CD4-positive, alpha-beta T cell treated with Interleukin-12 subunit alpha and Interleukin-12 subunit beta, for 1 hour (primary cell): ENCODE results near the gene RBM4B.

Experiments used
- DNase-seq: peaks from one replicate; pipeline ENCODE4 v3.0.0-alpha.2; 2020

The RBM4B gene

DNA sequence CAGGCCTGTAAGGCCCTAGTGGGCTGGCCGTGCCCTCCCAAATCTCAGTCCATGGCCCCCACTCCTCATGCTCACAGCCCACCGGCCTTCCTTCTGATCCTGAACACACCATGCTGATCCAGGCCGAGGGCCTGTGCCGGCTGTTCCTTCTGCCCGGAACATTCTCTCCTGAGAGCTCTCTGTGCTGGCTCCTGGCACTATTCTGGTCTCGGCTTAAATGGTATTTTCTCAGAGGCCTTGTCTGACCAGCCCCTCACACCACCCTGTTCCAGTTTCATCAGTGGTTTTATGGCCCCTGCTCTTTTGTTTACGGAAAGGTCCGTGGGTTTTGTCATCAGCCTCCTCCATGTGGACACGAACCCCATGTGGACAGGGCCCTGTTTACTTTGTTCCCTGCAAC lies 29.3 kb upstream of the RBM4B start:
- DNase-seq = no peak

DNA sequence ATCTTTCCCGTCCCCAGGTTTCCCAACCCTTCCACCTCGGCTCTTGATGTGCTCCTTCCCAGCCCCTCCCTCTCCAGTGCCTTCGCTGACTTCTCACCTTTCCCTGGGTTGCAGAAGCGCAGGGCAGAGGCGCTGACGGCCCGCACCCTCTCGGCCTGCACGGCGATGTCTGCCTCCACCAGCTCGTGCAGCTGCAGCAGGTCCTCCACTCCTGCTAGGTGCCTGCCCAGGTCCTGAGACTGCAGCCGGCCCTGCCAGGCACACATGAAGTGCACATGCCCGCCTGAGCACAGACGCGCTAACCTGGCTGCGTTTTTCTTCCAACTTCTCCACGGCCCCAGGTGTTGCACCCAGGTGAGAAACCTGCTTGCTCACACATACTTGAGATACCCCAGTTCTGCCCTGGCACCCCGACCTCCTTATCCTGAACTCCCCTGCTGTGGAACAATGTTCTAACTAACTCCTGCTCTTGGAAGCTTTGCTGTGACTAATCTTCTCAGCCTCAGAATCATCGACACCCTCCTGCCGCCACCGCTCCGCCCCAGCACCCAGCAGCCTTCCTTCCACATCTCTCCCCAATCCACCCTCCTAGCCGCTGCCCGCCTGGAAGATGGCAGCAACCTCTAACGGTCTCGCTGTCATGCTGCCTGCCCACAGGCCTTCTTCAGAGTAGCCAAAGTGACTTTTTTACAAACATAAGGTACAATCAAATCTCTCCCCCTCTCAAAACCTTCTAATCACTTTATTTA lies 28.1 kb upstream of the RBM4B start:
- DNase-seq = no peak

DNA sequence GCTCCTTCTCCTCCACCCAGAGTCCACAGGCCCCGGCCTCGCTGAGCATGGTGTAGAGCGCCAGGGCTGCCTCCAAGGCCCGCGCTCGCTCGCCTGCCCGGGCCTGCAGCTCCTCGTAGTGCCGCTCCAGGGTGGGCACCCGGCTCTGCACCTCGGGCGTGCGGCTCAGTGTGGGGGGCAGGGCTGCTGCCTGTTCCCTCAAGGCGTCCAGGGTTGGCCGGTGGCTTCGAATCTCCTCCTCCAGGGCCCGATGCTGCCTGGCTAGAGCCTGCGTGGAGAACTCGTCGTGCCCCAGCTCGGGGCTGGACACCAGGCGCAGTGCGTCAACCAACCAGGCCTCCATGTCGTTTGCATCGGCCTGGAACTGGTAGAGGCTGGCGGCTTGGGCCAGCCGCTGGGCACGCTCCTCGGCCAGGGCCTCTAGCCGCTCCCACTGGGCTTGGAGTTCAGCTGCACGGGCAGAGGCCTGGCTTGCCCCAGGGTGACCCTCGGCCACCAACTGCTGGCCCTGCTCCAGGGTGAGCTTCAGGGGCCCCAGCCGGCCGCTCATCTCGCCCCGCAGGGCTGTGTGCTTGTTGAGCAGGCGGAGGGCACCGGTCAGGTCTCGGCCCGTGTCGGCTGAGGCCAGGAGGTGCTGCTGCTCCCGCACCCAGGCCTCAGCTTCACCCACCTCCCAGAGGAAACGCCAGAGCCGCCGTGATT lies 27.1 kb upstream of the RBM4B start:
- DNase-seq = no peak

DNA sequence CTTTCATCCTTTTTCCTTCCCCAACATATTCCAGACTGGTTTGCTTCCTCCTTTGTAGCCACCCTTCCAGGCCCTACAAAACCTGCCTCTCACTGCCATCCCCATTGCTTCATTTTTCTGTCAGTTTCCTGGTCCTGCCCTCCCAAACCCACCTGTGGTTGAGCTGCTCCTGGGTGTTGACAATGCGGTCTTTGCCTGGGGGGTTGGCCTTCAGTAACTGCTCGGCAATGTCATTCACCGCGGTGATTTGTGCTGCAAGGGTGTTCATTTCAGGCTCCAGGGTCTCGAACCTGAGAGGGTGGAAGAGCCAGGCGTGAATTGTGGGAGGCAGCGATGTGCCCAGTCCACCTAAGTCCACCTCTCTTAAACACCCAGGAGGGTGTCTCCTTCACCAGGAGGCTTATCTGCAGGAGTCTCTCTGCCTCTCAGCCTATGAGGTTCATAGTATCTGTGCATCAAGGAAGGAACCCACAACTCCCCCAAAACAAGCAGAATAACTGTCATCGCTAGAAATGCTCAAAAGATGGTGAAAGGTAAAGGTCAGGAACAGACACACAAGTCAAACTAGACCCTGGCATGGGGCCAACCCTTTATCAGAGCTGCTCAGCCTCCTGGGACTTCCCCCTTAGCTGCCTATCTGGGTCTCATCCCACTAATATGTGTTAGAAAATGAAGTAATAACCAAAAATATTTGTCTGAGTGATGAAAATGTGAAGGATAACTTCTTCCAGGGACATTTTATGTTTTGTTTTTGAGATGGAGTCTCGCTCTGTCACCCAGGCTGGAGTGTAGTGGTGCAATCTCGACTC lies 23.9 kb upstream of the RBM4B start:
- DNase-seq = no peak

DNA sequence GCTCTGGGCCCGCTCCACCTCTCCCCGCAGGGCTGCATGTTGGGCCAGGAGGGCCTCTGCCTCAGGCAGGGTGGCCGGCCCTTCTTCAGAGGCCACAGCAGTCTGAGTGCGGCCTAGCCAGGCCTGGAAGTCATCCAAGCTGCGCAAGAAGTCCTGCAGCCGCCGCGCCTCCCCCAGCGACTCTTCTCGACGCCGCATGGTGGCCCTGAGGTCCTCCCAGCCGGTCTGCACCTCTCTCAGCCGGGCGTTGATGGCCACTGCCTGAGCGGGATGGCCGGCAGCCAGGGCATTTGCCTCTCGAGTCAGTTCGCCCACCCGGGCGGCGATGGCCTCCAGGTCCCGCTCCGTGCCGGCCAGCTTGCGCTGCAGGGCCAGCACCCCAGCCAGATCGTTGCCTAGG lies 23.1 kb upstream of the RBM4B start:
- DNase-seq = no peak

DNA sequence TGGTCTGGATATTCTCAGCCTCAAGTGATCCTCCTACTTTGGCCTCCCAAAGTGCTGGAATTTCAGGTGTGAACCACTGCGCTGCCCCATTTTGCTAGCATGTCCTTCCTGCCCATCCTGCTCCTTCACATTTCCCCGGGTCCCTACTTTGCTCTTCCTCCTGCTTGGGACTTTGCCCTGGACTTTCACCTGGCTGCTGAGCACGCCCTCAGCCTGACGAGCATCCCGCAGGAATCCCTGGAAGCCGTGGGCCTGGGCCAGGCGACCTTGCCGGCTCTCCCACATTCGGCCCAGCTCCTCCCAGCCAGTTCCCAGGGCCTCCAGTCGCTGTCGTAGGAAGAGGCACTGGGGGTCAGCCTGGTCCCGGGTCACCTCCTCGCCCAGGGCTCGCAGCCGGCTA lies 22.6 kb upstream of the RBM4B start:
- DNase-seq = no peak

DNA sequence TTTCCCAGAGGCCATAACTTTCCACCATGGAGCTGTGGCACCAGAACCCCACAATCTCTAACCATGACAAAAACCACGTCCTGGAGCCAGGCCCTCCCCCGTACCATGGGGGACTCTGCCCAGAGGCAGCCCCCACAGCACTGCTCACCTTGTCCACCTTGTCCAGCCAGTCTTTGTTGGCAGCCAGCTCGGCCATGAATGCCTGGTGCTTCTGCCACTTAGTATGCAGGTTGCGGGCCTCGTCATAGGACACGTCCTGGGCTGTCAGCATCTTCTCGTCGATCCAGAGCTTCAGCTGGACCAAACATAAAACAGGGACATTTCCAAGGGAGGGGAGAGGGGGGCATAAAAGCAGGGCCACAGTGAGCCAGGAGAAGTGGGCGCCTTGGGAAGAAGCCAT lies 20.8 kb upstream of the RBM4B start:
- no peak for DNase-seq

DNA sequence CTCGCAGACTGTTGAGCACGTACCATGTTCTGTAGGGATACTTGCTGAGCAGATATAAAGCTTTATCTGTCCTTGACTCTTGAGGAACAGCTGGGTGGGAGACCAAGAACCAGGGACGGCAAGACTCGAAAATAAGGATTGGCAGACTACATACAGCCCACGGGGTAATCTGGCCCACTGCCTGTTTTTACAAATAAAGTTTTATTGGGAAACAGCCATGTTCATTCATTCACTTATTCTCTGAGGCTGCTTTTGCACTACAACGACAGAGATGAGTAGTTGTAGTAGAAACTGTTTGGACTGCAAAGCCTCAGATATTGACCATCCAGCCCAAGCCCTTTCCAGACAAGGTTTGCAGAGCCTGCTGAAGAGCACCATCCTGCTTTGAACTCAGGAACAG lies 20.3 kb upstream of the RBM4B start:
- DNase-seq = no peak

DNA sequence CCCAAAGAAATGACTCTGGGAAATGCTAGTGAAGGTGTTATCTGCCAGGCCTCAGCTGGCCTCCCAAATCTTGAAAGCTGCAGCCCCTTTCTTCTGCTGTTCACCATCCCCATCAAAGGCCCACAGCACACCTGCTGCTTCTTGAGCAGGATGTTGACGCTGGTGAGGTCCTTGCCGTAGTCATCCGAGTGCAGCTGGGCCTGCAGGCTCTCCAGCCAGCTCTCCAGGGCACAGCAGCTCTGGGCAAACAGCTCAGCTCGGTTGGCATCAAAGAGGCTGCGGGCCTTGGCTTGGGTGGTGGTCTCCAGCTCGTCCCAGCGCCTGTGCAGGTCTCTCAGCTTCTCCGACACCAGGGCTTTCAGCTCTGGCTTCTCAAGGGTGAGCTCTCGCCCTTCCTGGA lies 18.5 kb upstream of the RBM4B start:
- DNase-seq = no peak

DNA sequence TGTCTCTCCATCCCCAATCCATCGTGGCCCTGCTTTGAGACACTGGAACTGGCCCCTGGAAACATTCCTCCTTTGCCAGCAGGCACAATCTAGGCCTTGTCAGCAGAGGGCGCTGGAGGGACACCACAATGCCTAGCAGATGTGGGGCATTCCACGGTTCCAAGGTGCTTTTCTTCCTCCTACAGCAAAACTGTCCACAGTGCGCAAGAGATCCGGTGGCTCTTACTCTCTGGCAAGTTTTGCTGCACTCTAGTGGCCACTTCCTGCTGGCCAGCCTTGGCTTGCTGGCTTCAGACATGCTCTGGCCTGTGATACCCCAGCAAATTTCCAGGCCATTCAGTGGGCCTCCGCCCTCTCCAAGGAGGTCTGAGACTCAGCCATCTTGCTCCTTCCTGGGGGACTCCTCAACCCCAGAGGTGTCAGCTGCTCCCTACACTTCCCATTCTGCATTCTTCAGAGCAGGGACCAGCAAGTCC lies 17.1 kb upstream of the RBM4B start:
- DNase-seq = peak; percentile 84

DNA sequence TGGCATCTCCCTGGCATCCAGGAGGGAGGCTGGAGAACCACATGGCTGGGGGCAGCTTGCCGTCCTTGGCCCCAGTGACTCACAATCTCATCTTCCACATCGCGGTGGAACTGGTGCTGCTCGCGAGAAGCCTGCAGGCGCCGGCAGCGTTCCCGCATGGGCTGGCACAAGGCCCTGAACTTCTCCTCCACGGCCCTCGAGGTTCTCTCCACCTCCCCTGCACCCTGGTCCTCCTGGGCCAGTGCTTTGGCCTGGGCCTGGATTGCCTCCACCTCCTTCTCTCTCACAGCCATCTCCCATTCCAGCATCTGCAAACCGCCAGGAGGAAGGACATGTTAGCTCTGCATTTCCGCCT lies 16.3 kb upstream of the RBM4B start:
- DNase-seq = no peak

DNA sequence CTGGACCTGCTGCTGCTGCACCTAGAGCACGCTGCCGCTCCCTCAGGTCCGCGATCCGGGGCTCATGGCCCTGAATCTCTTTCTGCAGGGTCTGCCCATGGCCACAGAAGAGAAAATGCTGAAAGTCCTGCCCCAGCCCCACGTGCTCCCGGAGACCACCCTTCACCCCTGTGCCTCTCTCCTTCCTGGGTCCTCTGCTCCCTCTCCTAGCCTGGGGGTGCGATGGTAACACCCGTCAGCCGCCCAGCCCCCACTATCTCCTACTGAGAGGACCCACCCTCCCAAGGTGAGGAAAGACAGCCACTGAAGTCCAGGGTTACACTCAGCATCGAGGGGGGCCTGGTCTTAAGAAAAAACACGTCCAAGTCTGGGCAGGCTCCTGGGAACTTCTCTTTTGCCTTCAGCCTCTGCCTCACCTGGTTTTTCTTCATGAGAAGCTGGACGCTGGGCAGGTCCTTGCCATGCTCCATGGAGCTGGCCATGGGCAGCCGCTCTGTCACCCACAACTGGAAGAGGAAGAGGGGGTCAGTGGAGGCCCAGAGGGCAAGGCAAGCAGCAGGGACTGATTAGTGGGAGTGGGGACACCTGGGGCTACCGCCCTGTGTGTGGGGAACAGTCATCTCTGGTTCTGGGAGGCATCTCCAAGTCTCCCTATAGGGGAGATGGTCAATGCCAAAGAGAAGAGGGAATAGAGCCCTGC lies 15.8 kb upstream of the RBM4B start:
- DNase-seq = no peak

DNA sequence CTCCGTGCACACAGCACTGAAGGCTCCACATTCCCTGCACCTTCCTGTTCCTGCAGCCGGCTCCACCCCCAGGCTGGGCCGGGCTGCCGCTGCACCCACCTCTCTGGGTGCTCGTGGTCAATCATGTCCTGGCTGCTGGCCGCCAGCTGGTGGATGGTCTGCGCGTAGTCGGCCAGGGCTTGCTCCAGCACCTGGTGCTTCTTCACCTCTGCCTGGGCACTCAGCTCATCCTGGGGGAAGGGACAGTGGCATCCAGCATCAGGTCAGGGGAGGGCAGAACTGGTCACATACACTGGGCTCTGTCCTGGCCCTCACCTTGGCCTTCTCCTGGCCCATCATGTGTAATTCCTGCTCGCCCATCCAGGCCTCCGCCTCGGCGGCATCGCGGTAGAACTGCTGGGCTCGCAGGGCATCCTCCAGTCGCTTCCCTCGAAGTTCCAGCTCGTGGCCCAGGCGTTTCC lies 15.2 kb upstream of the RBM4B start:
- no peak for DNase-seq

DNA sequence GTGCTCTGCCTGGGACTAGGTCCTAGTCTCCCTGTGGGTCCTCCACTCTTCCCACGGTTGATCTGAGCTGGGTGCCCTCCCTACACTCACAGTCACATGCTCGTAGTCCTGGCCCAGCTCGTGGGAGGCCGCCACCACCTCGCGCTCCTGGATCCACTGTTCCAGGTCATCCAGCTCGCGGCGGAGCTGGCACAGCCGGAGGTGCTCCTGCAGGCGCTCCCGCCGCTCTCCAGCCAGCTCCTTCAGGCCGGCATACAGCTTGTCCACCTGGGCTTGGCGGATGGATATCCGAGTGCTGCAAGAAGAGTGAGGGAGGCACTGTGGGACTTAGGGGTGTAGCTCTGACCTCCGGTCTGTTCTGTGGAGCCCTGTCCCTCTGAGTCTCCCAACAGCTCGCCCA lies 14.8 kb upstream of the RBM4B start:
- no peak for DNase-seq

DNA sequence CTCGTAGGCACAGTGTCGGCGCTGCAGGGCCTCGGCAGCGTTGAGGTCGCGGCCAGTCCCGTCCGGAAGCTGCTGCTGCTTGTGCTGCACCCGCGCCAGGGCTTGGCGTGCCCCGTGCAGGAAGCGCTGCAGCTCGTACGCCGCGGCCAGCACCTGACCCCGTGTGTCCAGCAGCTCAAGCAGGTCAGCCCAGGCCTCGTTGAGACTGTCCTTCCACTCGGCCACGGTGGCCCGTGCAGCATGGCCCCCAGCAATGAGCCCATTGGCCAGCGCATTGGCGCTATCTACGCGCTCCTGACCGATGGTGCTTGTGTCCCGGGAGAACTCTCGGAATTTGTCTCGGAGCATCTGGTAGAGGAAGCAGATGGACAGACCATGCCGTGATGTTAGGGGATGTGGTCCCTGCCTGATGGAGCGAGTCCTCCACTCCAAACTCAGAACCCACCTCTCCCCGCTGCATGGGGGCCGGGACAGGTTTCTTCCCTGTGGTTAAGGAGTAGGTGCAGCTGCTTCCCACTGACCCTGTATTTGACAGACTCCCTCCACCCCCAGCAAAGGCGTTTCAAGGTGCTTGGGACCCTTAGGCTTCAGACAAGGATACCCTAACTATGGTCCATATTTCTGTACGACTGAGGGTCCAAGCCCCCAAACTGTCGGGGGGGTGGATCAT lies 13.8 kb upstream of the RBM4B start:
- DNase-seq = no peak

DNA sequence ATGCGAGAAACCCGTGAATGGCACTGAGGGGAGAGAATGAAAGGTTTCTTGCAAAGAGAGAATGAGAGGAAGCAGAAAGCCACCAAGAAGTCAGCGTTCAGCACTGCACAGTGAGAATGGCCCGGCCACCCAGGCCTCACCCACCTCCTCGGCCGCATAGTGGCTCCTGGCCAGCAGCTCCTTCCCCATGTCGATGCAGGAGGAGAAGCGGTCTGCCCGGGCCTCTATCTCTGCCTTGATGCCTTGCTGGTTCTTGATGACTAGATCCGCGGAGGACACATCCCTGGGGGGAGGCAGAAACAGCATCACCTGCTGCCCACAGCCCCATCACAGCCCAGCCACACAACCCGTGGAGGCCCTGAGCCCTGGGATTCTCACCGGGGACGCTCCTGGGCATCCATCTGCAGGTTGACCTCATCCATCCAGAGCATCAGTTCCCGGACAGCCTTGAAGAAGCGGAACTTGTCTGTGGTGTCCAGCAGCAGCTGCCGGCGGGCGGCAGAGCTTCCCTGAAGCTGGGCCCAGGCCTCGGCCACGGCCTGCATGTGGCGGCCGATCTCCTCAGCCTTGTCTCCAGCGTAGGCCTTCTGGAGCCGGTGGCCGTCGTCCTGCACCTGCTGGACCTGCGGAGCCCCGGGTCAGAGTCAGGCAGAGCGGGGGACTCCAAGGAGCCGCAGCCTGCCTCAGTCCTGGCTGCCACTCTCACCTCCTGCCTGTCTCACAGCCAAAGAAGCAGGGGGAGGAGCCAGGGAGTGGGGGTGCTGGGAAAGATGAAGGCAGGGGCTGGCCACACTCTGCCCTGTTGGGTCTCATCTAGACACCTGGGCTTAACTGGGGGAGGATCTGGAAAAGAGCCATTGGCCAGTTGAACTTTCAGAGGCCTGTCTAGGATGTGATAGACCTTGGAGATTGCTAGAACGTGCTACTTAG lies 12.2 kb upstream of the RBM4B start:
- DNase-seq = no peak

DNA sequence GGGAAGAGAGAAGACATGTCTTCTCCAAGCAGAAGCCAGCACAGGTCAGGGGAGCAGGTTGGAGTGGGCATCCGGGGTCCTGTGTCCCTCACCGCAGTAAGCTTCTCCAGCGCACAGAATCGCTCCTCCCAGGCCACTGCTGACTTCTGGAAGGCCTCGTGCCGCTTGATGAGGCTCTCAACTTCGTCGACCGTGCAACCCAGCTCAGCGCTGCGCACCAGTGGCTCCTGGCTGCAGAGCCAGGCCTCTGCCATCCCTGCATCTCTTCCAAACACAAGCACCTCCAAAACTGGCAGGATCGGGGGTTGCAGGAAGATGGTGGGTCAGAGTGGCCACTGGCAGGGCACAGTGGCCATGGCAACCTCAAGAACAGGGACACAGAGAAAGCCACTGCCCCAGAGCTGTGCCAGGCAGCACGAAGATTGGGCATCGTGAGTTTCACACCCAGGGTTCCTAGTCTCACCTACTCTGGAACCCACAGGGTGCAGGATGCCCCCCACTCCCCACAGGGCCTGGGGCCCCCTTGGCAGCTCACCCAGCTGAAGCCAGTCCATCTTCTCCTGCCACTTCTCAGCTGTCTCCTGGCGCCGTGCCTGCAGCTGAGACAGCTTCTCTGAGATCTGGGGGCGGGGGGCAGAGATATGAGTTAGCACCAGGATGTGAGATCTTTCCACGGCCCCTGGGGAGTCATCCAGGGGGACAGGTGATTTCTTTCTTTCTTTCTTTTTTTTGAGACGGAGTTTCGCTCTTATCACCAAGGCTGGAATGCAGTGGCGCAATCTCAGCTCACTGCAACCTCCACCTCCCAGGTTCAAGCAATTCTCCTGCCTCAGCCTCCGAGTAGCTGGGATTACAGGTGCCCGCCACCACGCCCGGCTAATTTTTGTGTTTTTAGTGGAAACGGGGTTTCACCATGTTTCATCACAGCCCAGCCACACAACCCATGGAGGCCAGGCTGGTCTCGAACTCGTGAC lies 11.2 kb upstream of the RBM4B start:
- no peak for DNase-seq

DNA sequence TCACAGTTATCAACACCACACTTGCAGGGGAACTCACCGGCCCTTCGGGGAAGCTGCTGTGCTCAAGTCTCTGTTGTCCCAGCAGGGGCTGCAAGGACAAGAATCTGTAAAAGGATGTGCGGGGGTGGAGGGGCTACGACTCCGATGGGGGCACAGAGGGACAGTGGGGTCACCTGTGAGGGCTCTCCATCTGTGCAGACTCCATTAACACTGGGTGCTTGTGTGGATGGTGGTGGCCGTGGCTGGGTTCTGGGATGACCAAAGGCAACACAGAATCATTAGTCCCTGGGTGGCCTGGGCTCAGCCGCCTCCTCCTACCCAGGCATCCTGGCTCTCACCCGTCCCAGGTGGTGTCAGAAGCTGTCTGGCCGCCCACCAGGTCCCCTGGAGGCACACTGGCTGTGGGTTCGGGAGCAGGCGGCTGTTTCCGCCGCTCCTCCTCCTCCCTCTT lies 10.2 kb upstream of the RBM4B start:
- DNase-seq = no peak

DNA sequence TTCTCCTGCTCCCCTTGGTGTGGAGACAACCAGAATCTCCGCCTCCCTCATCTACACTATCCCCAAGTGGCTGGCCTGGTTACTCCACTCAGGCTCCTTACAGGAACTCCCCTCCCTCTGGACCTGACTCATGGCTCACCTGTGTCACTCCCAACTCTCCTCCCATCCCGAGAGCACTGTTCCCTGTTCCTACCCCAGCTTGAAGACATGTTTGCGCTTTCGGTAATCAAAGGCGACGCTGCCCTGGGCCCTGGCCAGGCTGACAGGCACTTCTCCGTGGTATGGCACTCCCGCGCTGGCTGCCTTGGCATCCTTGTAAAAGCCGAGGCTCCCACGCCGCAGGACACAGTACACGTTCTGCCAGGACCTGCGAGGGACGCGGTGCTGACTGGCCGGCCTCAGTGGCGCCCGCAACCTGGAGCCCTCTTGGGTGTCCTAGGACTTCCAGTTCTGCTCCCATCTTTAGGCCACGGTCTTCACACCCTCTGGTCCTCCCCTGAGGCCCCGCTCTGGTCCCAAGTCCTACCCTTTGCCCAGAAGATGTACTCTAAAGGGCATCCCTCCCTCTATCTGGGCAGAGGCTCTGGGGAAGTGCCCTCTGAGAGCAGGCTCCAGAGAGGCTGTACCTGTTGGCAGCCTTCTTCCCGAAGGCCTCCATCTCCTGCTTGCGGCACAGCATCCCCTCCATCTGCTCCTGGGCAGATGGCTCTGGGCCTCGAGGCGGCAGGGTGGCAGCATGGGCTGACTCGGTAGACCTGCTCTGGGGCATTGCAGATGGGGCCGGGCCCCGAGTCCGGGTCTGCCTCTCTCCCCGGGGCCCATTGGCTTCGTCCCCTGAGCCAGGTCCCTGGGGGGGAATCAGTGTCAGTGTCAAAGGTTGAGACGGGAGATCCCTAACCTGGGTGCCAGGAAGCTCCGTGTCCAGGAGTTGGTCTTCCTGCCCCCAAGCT lies 9.4 kb upstream of the RBM4B start:
- DNase-seq = no peak
